NK-92 (cell line): ENCODE measurements around the gene PFKP.

Experiments used
- DNase-seq: peaks from one replicate; lab custom pipeline; 2025; ENCODE audit not compliant: unreplicated experiment; lab: John Stamatoyannopoulos, UW

The PFKP gene

DNA sequence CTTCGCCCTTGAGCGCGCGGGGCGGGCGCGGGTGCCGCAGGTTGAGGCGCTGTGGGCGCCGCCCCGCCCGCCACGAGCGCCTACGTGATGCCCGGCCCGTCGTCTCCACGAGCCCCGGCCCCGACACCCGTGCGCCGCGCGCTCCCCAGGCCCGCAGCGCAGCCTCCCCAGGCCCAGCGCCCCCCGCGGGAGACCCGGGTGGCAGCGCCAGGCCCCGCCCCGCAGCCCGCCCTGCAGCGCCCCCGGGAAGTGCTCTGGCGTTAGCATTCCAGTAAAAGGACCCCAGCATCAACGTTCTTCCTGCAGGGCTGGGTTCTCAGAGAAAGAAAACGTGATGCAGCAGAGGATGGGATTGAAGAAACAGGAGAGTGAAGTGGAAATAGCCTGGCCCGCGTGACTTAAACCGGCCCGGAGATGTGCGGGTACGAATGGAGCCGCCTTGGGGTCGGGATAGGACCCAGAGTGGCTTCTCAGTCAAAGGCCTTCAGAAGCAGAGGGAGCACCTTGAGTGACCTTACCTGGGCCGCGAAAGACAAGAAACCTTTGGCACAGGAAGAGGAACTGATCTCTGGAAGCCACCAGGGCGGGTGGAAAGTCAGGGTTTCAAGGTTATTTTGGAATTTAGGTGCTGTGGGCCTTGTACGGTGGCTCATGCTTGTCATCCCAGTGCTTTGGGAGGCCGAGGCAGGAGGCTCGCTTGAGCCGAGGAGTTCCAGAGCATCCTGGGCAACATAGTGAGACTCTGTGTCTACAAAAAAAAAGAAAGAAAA lies 1.8 kb downstream of the PFKP start:
- no peak for DNase-seq

GRCh38 chr10:3069876-3070275 lies 2.5 kb downstream of the PFKP start:
- no peak for DNase-seq

- no peak for DNase-seq
Observed at GRCh38 chr10:3071405-3072198, 4.3 kb downstream of the PFKP start.

- no peak for DNase-seq
Observed at GRCh38 chr10:3072641-3073360, 5.5 kb downstream of the PFKP start.

GRCh38 chr10:3074145-3074665 lies 6.9 kb downstream of the PFKP start:
- no peak for DNase-seq

GRCh38 chr10:3074985-3075600 lies 7.7 kb downstream of the PFKP start:
- DNase-seq, result no peak

GRCh38 chr10:3076138-3076537 lies 8.8 kb downstream of the PFKP start:
- no peak for DNase-seq

- no peak for DNase-seq
Observed at GRCh38 chr10:3077509-3077908, 10.2 kb downstream of the PFKP start.

DNA sequence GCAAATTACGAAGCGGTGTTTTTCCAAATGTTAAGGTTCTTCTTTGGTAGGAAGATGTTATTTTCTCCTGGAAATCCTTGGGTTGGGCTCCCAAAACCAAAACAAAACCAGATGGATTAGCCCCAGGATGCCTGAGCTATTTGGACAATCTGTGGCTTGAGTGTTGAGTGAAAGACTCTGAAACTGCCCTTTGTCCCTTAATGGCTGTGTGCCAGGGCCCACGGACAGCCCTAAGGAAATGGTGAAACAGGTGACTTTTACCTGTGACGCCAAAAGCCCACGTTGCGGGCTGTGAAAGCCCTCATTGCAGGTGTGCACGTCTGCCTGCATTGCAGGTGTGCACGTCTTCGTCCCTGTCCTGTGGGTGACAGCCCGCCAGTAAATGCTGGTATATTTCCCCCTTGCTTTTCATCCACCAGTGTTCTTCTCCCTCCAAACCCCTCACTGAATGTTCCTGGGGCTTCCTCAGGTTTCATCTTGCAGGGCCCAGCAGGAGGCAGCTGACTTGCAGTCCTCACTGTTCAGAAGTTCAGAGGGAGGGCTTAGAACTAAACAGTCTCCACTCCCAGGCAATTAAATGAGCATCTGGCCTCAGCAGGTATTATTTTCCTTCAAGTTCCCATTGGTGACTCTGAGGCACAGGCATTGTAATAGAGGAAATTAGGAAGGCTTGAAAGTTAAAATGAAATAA lies 10.7 kb downstream of the PFKP start:
- no peak for DNase-seq

DNA sequence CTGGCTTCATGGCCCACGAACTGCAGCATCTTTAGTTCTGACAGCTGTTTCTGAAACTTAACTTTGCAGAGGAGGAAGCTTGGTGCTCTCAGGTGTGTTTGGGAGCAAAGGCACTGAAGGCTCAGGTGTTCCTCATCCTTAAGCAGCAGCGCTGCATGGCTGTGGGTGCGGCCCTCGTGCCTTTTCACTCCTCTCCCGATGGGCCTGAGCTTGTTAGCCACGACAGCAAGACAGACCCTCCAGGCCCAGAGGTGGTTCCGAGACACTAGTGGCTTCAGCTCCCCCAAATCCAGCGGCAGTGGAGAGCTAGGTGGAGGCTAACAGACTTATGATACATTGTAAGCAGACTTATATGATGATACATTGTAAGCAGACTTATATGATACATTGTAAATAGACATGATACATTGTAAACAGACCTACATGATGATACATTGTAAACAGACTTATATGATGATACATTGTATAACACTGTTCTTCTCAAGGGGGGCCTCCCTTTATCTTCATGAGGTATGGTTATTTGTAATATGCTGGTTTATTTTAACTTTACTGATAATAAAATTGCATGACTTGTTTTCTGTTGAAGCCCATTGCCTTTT lies 14.1 kb downstream of the PFKP start:
- DNase-seq, result no peak

- no peak for DNase-seq
Observed at GRCh38 chr10:3082290-3082689, 14.9 kb downstream of the PFKP start.

DNA sequence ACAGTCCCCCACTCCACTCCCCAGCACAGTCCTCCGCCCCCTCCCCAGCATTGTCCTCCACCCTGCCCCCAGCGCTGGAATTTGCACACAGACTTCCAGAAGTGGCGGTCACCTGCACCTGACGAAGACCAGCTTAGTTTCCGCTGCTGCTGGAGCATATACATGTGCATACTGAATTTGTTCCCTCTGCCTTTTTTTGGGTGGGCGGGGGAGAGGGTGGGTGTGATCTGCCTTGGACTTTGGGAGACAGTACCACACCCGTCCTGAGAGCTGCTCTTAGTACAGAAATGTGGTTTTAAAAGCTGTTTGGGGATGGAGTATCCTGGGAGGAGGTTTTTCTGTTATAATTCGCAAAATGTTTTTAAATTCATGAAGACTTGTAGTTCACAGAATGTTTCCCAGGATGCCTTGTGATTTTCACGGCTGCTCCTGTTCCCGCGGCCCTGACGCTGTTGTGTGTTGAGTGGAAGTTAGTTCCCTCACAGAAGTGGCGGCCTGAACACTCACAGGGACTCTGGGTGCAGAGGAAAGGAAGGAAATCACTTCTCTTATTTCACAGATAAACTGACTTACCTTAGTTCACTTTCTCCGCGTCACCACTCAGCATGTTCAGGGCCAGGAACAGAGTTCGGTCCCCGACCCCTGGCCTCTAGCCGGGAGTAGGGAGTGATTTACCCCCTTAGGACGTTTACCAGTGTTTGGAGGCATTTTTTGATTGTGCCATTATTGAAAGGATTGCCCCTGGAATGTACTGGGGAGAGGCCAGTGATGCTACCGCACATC lies 18.6 kb downstream of the PFKP start:
- DNase-seq, result no peak

DNA sequence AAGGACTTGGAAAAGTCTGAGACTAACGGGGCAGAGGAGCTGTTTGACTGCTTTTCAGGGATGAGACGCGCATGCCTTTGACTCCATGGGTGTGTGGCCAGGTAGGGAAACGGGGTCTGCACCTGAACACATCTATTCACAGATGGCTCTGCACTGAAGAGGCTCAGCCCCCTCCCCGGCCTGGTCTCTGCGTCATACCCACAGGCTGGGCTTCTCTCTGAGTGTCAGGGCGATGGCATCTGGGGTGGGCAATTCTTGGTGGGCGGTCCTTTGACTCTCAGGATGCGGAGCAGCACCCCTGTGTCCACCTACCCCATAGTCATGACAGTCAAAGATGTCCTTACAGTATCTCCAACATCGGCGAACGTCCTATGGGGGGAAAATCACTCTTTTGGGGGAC lies 23.0 kb downstream of the PFKP start:
- no peak for DNase-seq

GRCh38 chr10:3090914-3091787 lies 23.8 kb downstream of the PFKP start:
- DNase-seq, result no peak

DNA sequence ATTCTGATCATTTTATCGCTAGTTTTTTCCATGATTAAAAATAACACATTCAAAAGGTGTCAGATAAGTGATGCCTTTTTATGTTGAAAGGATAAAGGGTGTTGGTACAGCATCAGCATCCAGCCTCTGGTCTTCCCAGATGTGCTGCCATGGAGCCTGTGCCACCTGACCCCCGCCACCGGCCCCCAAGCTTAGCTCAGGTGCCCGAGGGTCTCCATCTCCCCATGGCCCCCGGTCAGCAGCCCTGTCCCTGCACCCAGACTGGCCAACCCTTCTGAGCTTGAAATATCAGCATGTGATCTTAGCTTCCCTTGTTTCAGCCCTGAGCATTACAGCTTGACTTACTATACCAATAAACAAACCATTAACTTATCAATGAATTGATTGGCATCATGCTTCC lies 24.6 kb downstream of the PFKP start:
- no peak for DNase-seq

- DNase-seq, result no peak
Observed at GRCh38 chr10:3093996-3094395, 26.6 kb downstream of the PFKP start.

GRCh38 chr10:3094609-3095036 lies 27.3 kb downstream of the PFKP start:
- no peak for DNase-seq

- DNase-seq, result no peak
Observed at GRCh38 chr10:3095373-3096139, 28.2 kb downstream of the PFKP start.
